CD4-positive, alpha-beta T cell (primary cell): Measurements from ENCODE around the gene LAMP5. TPM values are rescaled to one million over a fixed set of nuclear protein-coding genes. Genes with fewer than 3 reads are reported as not detected.

Source experiments
- ATAC-seq: fragments of 200-7000 bp; cut with Tn5 transposase; one replicate; pipeline ENCODE4 v1.10.0; 2022; ENCODE audit warnings: mild to moderate bottlenecking; ENCODE audit not compliant: poor library complexity
- CTCF ChIA-PET: fragments of 350-600 bp; sonication (Branson Sonifier 250); formaldehyde crosslinking; loops from one replicate; lab custom pipeline; 2021; ENCODE audit warnings: antibody characterized with exemption, inconsistent platforms; lab: Charles Lee
- POLR2A ChIA-PET: fragments of 350-600 bp; sonication (Branson Sonifier 250); formaldehyde crosslinking; loops from one replicate; lab custom pipeline; 2021; ENCODE audit warnings: antibody characterized with exemption, inconsistent platforms; lab: Charles Lee
- DNase-seq, 14 experiments: peaks; one replicate each; pipeline ENCODE4 v3.0.0-alpha.2; 2013 to 2020; ENCODE audit warnings: mixed read lengths in 2 of 14
- H3K27ac ChIP-seq, 2 donors: one replicate each; pipeline versions ENCODE4 v1.5.1 to v1.7.0; 2013; ENCODE audit warnings: low read length in 2 of 2, low read depth in 1 of 2, mild to moderate bottlenecking in 1 of 2
- H3K27me3 ChIP-seq, 2 experiments: 1 replicate in 1 of 2; 2 replicates in 1 of 2; pipeline versions ENCODE4 v1.6.1 to v1.7.0; 2013; ENCODE audit warnings: low read length in 2 of 2, control low read depth in 1 of 2, mild to moderate bottlenecking in 1 of 2, moderate library complexity in 1 of 2; ENCODE audit not compliant: insufficient read depth in 2 of 2, control insufficient read depth in 1 of 2
- H3K36me3 ChIP-seq: one replicate; pipeline ENCODE4 v1.6.1; 2013; ENCODE audit warnings: low read length, control low read depth; ENCODE audit not compliant: insufficient read depth
- H3K4me1 ChIP-seq: one replicate; pipeline ENCODE4 v1.6.1; 2013; ENCODE audit warnings: low read length, control low read depth; ENCODE audit not compliant: insufficient read depth
- H3K4me3 ChIP-seq: one replicate; pipeline ENCODE4 v1.5.1; 2013; ENCODE audit warnings: mild to moderate bottlenecking, low read length, moderate library complexity
- H3K9me3 ChIP-seq, 2 experiments: 1 replicate in 1 of 2; 2 replicates in 1 of 2; pipeline versions ENCODE4 v1.6.1 to v1.7.0; 2013; ENCODE audit warnings: low read length in 2 of 2, mild to moderate bottlenecking in 2 of 2, control low read depth in 1 of 2, moderate library complexity in 1 of 2; ENCODE audit not compliant: control insufficient read depth in 1 of 2, insufficient read depth in 1 of 2
- H3K27ac Mint-ChIP-seq: one replicate; pipeline ENCODE4 v1.8.0; 2020; ENCODE audit warnings: mixed read lengths
- H3K27me3 Mint-ChIP-seq: one replicate; pipeline ENCODE4 v1.8.0; 2021; ENCODE audit warnings: mixed read lengths
- H3K36me3 Mint-ChIP-seq: one replicate; pipeline ENCODE4 v1.8.0; 2021; ENCODE audit warnings: low read depth, mixed read lengths
- H3K4me1 Mint-ChIP-seq: one replicate; pipeline ENCODE4 v1.8.0; 2021; ENCODE audit warnings: low read depth, mixed read lengths
- H3K4me3 Mint-ChIP-seq: one replicate; pipeline ENCODE4 v1.8.0; 2020; ENCODE audit warnings: mild to moderate bottlenecking, mixed read lengths
- H3K9me3 Mint-ChIP-seq: one replicate; pipeline ENCODE4 v1.8.0; 2020; ENCODE audit warnings: mixed read lengths
- intact Hi-C, 2 experiments: fragments of 100-400 bp; cut with DNase I in 1 of 2; cut with micrococcal nuclease in 1 of 2; formaldehyde crosslinking; loops; one replicate each; pipeline versions ENCODE4 v1.15.1 to v1.9.0; 2023 to 2025; cut with DNase I, micrococcal nuclease
- total RNA-seq, 174 experiments: library from RNA in 2 of 174; stranded (reverse) in 2 of 174; gene quantifications; one replicate each; pipeline ENCODE4 v1.2.3 and lab custom pipeline; 2021 to 2026
- TF ChIP-seq, protein P1 (sequence below): fragments of 200-600 bp; IDR thresholded peaks from one replicate; pipeline ENCODE4 v1.8.0; 2022; ENCODE audit warnings: antibody characterized with exemption, mild to moderate bottlenecking

The LAMP5 gene
- total RNA-seq, 2 experiments from 2014 or later: 0.11 TPM; not detected in 1

GRCh38 chr20:9509246-9509645 is 5.1 kb upstream of the LAMP5 start:
- intact Hi-C loops: no loop called here
- ChIA-PET POLR2A (no interaction called here), CTCF (no interaction called here)
- Mint-ChIP-seq H3K36me3 (no peaks in the 10 kb centered on the region), H3K4me3 (no peak overlapping the region), H3K27ac (no peak overlapping the region), H3K9me3 (peaks cover 2% of the 10 kb centered on the region), H3K4me1 (no peaks in the 10 kb centered on the region), H3K27me3 (peaks cover 72% of the 10 kb centered on the region)
- Histone ChIP-seq H3K9me3 (peaks cover 0 to 30% of the 10 kb centered on the region in 2 experiments), H3K4me1 (no peaks in the 10 kb centered on the region), H3K4me3 (no peak overlapping the region), H3K27ac (no peak overlapping the region), H3K36me3 (no peaks in the 10 kb centered on the region), H3K27me3 (peaks cover 42 to 68% of the 10 kb centered on the region in 2 experiments)
- TF ChIP-seq, protein P1, sequence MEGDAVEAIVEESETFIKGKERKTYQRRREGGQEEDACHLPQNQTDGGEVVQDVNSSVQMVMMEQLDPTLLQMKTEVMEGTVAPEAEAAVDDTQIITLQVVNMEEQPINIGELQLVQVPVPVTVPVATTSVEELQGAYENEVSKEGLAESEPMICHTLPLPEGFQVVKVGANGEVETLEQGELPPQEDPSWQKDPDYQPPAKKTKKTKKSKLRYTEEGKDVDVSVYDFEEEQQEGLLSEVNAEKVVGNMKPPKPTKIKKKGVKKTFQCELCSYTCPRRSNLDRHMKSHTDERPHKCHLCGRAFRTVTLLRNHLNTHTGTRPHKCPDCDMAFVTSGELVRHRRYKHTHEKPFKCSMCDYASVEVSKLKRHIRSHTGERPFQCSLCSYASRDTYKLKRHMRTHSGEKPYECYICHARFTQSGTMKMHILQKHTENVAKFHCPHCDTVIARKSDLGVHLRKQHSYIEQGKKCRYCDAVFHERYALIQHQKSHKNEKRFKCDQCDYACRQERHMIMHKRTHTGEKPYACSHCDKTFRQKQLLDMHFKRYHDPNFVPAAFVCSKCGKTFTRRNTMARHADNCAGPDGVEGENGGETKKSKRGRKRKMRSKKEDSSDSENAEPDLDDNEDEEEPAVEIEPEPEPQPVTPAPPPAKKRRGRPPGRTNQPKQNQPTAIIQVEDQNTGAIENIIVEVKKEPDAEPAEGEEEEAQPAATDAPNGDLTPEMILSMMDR: no peak
- DNase-seq (no peak), ATAC-seq (no peak)

GRCh38 chr20:9510911-9511310 is 3.5 kb upstream of the LAMP5 start:
- TF ChIP-seq, protein P1: no peak
- ATAC-seq (no peak), DNase-seq (no peak)
- Histone ChIP-seq H3K9me3 (peaks cover 0 to 45% of the 10 kb centered on the region in 2 experiments), H3K36me3 (no peaks in the 10 kb centered on the region), H3K4me3 (no peak overlapping the region), H3K27ac (no peak overlapping the region), H3K4me1 (no peaks in the 10 kb centered on the region), H3K27me3 (peaks cover 51 to 76% of the 10 kb centered on the region in 2 experiments)
- intact Hi-C loops: no loop called here
- CTCF ChIA-PET: no interaction called here
- H3K36me3 Mint-ChIP-seq: no peaks in the 10 kb centered on the region
- peaks cover 77% of the 10 kb centered on the region for H3K27me3 Mint-ChIP-seq
- peaks cover 2% of the 10 kb centered on the region for H3K9me3 Mint-ChIP-seq
- POLR2A ChIA-PET: no interaction called here
- H3K4me3 Mint-ChIP-seq: no peak overlapping the region
- H3K4me1 Mint-ChIP-seq: no peaks in the 10 kb centered on the region
- no peak overlapping the region for H3K27ac Mint-ChIP-seq

GRCh38 chr20:9514072-9514460 is 324 bp upstream of the LAMP5 start:
- ChIA-PET POLR2A (interaction anchor here (0.7 kb wide), 1 partner anchor 1107 kb away, joined by 3 read pairs; no protein-coding TSS in a partner anchor), CTCF (no interaction called here)
- Mint-ChIP-seq H3K4me3 (no peak overlapping the region), H3K27me3 (peaks cover 85% of the 10 kb centered on the region), H3K36me3 (no peaks in the 10 kb centered on the region), H3K9me3 (peaks cover 2% of the 10 kb centered on the region), H3K4me1 (no peaks in the 10 kb centered on the region), H3K27ac (no peak overlapping the region)
- Histone ChIP-seq H3K36me3 (no peaks in the 10 kb centered on the region), H3K27me3 (peaks cover 37 to 61% of the 10 kb centered on the region in 2 experiments), H3K27ac (no peak overlapping the region), H3K4me3 (no peak overlapping the region), H3K4me1 (no peaks in the 10 kb centered on the region), H3K9me3 (peaks cover 0 to 22% of the 10 kb centered on the region in 2 experiments)
- no peak for ATAC-seq
- TF ChIP-seq, protein P1: no peak
- DNase-seq: no peak
- intact Hi-C loops: no loop called here
